GM19467 (cell line): ENCODE results near the gene CSNK2A3.

Experiments used
- ATAC-seq: cut with Tn5 transposase; IDR thresholded peaks from one replicate; pipeline ENCODE4 v1.9.1; 2021; ENCODE audit warnings: mild to moderate bottlenecking, moderate library complexity; ENCODE audit not compliant: unreplicated experiment

Gene CSNK2A3

GRCh38 chr11:11344045-11344444 lies 9.0 kb downstream of the CSNK2A3 start:
- ATAC-seq = no peak

GRCh38 chr11:11338304-11338703 lies 14.7 kb downstream of the CSNK2A3 start:
- no peak for ATAC-seq

GRCh38 chr11:11336664-11337063 lies 16.4 kb downstream of the CSNK2A3 start:
- ATAC-seq = no peak

GRCh38 chr11:11335043-11335442 lies 18.0 kb downstream of the CSNK2A3 start:
- no peak for ATAC-seq

GRCh38 chr11:11334607-11335006 lies 18.4 kb downstream of the CSNK2A3 start:
- no peak for ATAC-seq

- ATAC-seq = no peak
Observed at GRCh38 chr11:11332141-11332710, 20.8 kb downstream of the CSNK2A3 start.

GRCh38 chr11:11329062-11329806 lies 23.8 kb downstream of the CSNK2A3 start:
- no peak for ATAC-seq

- ATAC-seq = no peak
Observed at GRCh38 chr11:11324090-11324489, 29.0 kb downstream of the CSNK2A3 start.

GRCh38 chr11:11322101-11322500 lies 30.9 kb downstream of the CSNK2A3 start:
- ATAC-seq = no peak

- no peak for ATAC-seq
Observed at GRCh38 chr11:11320825-11321224, 32.2 kb downstream of the CSNK2A3 start.

GRCh38 chr11:11318961-11319360 lies 34.1 kb downstream of the CSNK2A3 start:
- ATAC-seq = no peak

GRCh38 chr11:11318461-11318860 lies 34.6 kb downstream of the CSNK2A3 start:
- ATAC-seq = no peak

- ATAC-seq = no peak
Observed at GRCh38 chr11:11316651-11317230, 36.3 kb downstream of the CSNK2A3 start.

GRCh38 chr11:11313902-11314692 lies 39.0 kb downstream of the CSNK2A3 start:
- ATAC-seq = no peak

GRCh38 chr11:11313426-11313825 lies 39.6 kb downstream of the CSNK2A3 start:
- no peak for ATAC-seq

- no peak for ATAC-seq
Observed at GRCh38 chr11:11312738-11313137, 40.3 kb downstream of the CSNK2A3 start.

GRCh38 chr11:11311169-11311568 lies 41.9 kb downstream of the CSNK2A3 start:
- no peak for ATAC-seq

- ATAC-seq = no peak
Observed at GRCh38 chr11:11309906-11310305, 43.1 kb downstream of the CSNK2A3 start.

- ATAC-seq = no peak
Observed at GRCh38 chr11:11308249-11308648, 44.8 kb downstream of the CSNK2A3 start.

- ATAC-seq = no peak
Observed at GRCh38 chr11:11306855-11307254, 46.2 kb downstream of the CSNK2A3 start.

- ATAC-seq = no peak
Observed at GRCh38 chr11:11304550-11304949, 48.5 kb downstream of the CSNK2A3 start.

- ATAC-seq = no peak
Observed at GRCh38 chr11:11302565-11302964, 50.5 kb downstream of the CSNK2A3 start.
